HG03342 (cell line): ENCODE measurements around the gene NAV2.
A peak's percentile ranks its signal among the peaks of the same experiment; 100 is the strongest.

Source experiments
- ATAC-seq: cut with Tn5 transposase; IDR thresholded peaks from one replicate; pipeline ENCODE4 v1.9.1; 2021; ENCODE audit warnings: mild to moderate bottlenecking, moderate library complexity; ENCODE audit not compliant: unreplicated experiment

The NAV2 gene

GRCh38 chr11:19686234-19686633, 26.4 kb upstream of the NAV2 start:
- no peak for ATAC-seq

DNA sequence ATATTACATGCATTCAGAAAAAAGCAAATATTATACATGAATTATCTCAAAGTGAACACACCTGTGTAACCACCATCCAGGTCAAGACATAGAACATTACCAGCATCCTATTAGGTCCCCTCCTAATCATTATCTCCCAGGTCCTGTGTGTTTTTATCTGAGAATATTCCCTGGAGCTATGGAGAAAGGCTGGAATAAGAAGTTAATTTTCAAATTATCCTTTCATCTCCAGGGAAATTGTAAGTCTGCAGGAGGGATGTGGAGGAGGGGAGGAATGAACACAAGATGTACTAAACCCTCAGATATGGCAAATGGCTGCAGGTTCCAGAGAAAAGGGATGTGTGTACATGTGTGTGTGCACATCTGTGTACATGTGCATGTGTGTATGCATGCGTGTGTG, 25.2 kb upstream of the NAV2 start:
- ATAC-seq: no peak

DNA sequence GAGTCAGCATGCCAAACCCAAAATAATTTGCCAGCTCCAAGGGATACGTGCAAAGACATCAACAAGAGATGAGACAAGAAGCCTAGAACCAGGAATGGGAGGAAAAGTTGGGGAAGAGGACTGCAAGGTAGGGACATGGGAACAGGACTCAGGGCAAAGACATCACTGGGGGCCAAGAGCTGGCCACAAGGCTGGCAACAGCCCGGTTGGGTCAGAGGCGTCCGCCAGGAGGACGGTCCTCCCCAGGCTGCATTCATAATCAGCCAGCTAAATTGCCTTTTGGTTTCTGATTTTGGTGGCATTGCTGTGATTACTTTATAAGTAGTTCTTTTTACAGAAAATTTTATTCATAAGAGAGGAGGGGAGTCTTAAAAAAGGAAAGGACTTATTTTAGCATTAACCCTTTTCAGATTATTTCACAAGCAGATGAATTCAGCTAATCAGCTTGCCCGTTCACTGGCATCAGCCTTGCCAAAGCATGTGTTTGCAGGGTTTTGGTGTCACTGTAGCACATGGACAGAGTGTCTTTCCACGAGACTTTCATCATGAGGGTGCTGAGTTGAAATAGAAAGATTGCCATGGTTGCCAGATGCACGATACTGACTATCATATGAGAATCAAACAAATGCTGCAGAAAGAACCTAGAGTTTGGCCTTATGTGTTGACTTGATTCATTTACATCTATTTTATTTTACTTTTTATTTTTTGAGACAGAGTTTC, 23.2 kb upstream of the NAV2 start:
- no peak for ATAC-seq

GRCh38 chr11:19690885-19691284, 21.8 kb upstream of the NAV2 start:
- ATAC-seq: no peak

DNA sequence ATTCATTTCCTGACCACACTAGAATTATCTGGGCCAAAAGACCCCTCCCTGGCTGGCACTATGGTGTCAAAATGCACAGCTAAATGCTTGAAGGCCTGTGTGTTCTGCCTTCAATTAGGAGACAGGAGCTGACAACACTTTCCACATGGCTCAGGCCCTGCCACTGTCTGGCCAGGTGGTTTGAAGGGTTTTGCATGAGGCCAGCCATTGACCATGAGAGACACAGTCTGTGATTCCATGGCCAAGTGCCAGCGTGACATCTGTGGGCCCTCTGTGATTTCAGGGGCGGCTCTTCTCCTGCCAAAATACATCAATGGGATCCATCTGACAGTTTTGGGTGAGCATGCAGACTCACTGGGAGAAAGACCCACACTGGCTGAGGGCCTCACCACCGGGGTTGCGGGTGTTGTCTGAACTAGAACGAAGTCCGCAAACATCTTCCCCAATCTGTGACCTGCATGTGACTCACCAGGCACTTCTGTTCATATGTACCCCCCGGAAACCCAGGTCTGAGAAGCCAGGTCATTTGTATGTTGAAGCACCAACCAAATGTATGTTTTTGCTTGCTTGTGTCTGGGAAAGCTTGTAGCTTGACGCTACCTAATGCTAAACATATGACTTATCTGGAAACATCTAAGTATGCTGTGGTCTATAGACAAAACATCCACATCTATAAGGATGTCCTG, 20.7 kb upstream of the NAV2 start:
- no peak for ATAC-seq

DNA sequence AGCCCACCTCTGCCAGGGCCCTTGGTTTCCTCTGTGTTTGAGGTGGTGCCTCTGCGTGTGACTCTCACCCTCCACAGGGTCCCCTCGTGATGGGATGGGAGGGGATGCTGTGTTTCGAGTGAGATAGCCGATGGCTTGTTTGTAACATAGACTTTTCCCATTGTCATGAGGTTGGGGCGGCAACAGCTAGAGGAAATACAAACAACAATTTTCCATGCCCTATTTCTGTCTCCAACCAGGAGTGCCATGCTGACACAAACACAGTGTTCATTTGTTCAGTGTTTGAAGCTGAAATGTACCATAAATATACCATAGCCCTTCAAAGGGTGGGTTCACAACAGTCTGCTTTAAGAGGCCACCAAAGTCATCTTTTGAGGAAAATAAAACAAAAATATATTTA, 19.5 kb upstream of the NAV2 start:
- ATAC-seq: no peak

- no peak for ATAC-seq
These were observed 17.8 kb upstream of the NAV2 start for GRCh38 chr11:19694796-19695345.

GRCh38 chr11:19696073-19696472, 16.6 kb upstream of the NAV2 start:
- ATAC-seq: no peak

GRCh38 chr11:19696904-19697303, 15.7 kb upstream of the NAV2 start:
- ATAC-seq: no peak

DNA sequence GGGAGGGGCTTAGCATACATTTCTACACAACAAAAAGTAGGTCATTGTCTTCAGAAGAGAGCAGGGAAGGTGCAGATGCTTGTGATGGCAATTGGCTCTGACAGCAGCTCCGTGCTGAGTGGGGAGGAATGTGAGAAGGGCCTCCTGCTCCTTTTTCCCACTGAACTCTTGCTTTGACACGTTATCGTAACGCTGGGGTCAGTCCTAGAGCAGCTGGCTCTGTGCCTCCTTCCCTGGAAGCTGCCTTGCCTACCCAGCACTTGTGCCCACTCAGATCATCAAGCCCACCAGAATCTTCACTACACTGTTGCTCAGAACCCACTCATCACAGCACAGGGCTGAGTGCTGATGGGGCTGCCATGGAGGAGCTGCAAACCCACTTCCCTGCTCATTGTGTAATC, 14.9 kb upstream of the NAV2 start:
- no peak for ATAC-seq

DNA sequence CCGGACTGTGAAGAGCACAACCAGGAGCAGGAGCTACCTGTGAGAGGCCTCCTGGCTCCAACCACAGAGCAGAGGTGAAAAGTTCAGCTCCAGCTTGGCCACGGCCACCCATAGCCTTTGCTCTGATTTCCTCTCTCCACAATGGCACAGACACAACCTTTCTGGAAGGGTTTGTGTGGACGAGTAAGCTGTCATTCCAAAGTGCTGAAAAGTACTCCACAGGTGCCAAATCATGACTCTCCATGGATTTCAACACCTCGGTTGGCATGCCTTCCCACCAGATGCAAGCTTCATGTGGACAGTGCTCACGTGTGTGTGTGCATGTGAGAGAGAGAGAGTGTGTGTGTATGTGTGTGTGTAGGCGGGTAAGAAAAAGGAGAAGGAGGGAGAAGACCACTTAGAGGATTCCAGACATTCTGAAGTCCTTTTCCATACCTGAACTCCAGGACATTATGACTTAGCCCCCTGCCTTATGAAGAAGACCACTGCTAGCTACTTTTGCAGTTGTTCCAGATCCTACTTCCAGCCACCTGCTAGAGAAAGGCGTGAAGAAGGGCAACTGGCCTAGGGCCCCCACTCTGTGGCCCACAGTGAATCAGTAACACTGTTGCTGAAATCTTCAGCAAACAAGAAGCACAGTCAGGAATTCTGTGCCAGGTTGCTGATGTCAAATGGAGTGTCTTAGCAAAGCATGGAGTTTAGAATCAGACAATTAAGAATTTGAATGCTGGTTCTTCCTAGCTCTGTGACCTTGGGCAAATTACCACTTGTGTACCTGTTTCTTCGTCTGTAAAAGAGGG, 13.9 kb upstream of the NAV2 start:
- no peak for ATAC-seq

DNA sequence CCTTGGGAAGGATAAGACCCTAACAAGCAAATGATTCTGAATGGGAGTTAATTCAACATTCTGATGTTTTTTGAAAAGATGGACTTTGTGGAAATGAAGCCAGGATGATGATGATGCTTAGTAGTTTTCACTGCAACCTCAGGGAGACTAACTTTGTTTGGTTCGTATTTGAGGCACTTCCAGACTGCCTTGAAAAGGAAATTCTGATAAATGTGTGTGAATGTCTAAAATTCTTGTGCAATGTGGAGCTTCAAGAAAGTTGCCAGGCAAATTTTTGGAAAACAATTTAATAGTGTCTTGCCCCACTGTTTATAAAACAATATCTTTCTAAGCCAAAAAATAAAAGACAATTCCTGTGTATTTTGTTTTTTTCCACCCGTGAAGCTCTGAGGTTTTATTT, 11.2 kb upstream of the NAV2 start:
- ATAC-seq: no peak

- ATAC-seq: no peak
These were observed 10.0 kb upstream of the NAV2 start for GRCh38 chr11:19702620-19703019.

DNA sequence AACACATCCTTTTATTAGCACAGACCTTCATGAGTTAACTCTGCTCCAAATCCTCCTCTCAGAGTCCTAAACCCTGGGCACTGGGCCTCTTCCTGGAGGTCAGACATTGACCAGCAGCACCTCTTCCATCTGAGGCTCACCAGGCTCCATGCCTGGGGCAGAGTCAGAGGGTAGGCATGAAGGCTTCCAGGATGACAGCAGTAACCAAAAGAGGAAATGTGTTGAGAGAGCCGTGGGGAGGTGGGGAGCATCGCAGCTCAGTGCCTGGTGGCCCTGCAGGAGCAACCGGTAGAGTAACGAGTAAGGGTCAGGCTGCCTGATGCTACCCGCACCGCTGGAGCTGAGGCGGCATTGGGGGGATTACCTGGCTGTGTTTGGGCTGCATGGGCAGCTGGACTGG, 9.4 kb upstream of the NAV2 start:
- no peak for ATAC-seq

DNA sequence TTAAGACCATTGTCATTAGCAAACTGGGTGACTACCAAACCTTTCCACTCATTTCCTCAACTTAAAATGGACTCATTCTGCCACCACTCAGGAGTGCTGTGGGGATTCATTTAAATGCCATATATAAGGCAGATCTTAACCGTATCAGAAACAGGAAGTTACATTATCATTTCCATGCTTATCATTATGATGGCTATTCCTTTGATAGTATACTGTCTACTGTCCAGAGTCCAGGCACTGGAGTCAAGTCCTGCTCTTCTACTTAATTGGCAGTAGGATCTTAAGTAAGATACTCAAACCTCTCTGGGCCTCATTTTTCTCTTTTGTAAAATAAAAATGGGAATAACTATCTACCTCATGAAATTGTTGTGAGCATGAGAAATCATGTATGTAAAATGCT, 8.4 kb upstream of the NAV2 start:
- ATAC-seq: no peak

DNA sequence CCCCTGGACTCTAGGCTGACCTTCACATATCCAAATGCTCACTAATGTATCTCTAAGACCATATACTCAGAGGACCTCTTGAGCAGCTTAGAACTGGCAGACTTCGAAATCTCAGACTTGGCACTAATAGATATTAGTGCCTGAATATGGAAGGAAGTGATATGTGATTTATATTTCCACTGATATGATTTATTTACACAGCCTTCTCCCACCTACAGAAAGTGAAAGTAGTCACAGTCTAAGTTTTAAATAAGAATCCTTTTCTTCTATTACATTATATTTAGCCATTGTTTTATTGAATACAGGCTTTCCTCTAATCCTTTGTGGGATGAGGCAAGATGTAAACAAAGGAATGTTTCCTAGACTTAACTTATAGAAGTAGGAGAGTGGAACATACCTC, 6.7 kb upstream of the NAV2 start:
- no peak for ATAC-seq

DNA sequence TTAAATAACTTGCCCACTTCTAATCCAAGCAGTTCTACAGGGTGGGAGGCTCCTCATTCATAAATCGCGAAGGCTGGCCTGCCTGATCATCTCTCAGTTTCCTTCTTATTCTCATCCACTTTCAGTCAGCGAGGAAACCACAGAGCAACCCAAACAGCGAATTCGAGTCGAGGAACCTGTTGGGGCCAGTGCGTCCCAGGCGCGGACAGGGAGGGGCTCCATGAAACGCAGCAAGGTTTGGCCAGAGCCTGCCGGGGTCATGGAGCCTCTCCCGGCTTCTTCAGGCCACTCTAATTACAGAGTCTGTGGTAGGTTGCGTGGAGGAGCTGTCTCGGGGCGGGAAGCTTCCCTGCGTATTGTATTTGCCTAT, 741 bp upstream of the NAV2 start:
- ATAC-seq: no peak

DNA sequence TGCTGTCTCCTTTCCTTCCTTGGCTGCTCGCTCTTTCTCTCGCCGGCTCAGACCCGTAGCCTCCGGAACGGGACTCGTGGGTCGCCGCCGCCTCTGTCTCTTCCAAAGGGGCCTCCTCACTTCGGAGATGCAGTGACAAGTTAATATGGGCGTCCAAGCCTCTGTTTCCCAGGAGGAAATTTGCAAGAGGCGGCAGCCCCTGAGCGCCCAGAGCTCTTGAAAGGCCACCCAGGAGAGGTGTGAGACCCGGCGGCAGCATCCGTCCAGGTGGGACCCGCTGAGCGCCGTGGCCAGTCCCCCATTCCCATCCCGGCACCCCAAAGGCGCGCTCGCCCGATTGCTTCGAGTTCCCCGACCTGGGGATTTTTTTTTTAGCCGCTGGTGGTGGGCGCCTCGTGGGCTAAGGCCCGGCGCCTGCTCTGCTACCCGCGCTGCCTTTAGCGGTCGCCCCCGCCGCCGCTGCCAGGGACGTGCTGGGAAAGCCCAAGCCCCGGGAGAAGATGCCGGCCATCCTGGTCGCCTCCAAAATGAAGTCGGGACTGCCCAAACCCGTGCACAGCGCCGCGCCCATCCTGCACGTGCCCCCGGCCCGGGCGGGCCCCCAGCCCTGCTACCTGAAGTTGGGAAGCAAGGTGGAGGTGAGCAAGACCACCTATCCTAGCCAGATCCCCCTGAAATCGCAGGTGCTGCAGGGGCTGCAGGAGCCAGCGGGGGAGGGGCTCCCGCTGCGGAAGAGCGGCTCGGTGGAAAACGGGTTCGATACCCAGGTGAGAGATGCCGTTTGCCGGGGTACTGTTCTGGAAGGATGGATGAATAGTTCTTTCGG, 772 bp downstream of the NAV2 start:
- peak; percentile 20 for ATAC-seq

GRCh38 chr11:19714022-19714386, 1.4 kb downstream of the NAV2 start:
- no peak for ATAC-seq

DNA sequence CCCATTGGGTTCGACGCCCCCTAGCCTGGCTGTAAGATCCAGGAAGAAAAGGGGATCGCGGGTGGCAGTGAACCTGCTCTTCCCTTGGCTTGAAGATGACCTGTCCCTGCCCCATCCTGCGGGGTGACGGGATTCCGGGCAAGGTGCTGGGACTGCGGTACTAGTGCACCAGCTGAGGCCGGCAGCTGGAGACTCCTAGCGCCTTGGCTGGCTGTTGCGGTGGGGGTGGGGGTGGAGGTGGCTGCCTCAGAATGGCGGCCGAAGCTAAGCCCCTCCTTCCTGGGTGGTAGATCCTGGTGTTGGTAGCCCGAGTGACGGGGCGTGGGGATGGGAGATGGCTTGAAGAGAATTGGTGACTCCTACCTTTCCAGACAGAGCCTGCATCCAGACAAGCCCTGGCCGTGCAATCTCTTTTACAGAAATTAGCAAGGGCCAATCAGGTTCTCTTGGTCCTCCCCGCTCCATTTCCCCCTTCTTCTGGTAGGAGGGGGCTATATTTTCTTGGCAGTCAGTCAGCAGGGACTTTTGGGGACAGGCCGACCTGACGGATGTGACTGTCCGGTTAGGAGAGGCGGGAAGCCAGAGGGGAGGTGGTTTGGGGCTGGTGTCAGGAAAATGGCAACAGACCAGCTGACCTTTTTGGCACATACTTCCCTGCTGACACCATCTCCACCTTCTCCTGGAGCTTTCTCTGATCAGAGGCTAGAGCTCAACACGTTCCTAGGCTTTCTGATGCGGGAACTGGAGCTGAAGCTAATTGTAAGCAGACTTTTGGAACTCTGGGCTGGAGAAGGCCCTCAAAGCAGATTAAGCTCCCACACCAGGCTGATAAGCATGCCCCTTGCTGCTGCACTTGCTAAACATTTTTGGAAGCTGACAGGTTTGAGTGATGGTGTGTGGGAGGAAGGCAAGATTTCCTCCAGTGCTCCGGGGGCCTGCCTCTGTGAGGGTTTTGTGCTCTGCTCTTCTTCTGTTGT, 2.0 kb downstream of the NAV2 start:
- no peak for ATAC-seq
